Liver (tissue), 9 donors: ENCODE results near the gene IFNLR1. TPM values are rescaled to one million over a fixed set of nuclear protein-coding genes. Genes with fewer than 3 reads are reported as not detected.
A peak's percentile ranks its signal among the peaks of the same experiment; 100 is the strongest.

Experiments
- DNase-seq: peaks from one replicate; pipeline ENCODE4 v3.0.0-alpha.2; 2017; ENCODE audit warnings: low spot score
- H3K27ac ChIP-seq, 2 donors: one replicate each; pipeline ENCODE4 v1.7.0; 2013; ENCODE audit warnings: inconsistent platforms in 2 of 2, low read length in 2 of 2, control low read depth in 1 of 2, low read depth in 1 of 2, mild to moderate bottlenecking in 1 of 2
- H3K27me3 ChIP-seq, 4 donors: one replicate each; pipeline versions ENCODE4 v1.6.1 to v1.7.0; 2013; ENCODE audit warnings: low read length in 3 of 4, inconsistent platforms in 1 of 4, mild to moderate bottlenecking in 1 of 4, moderate library complexity in 1 of 4; ENCODE audit not compliant: control insufficient read depth in 4 of 4, insufficient read depth in 4 of 4
- H3K36me3 ChIP-seq, 4 donors: one replicate each; pipeline versions ENCODE4 v1.6.1 to v1.7.0; 2013; ENCODE audit warnings: low read length in 3 of 4, mild to moderate bottlenecking in 3 of 4, low read depth in 1 of 4, moderate library complexity in 1 of 4; ENCODE audit not compliant: control insufficient read depth in 4 of 4, insufficient read depth in 3 of 4
- H3K4me1 ChIP-seq, 4 donors: one replicate each; pipeline versions ENCODE4 v1.6.1 to v1.7.0; 2013; ENCODE audit warnings: low read length in 3 of 4, mild to moderate bottlenecking in 3 of 4, moderate library complexity in 1 of 4; ENCODE audit not compliant: control insufficient read depth in 4 of 4, insufficient read depth in 4 of 4
- H3K4me3 ChIP-seq, 3 donors: one replicate each; pipeline versions ENCODE4 v1.6.1 to v1.7.0; 2013; ENCODE audit warnings: low read length in 3 of 3, control low read depth in 1 of 3, low read depth in 1 of 3, mild to moderate bottlenecking in 1 of 3
- H3K9ac ChIP-seq, 2 donors: one replicate each; pipeline ENCODE4 v1.7.0; 2013; ENCODE audit warnings: low read length in 2 of 2, mild to moderate bottlenecking in 2 of 2, moderate library complexity in 2 of 2, control low read depth in 1 of 2, low read depth in 1 of 2
- H3K9me3 ChIP-seq, 4 donors: one replicate each; pipeline versions ENCODE4 v1.6.1 to v1.7.0; 2013; ENCODE audit warnings: low read length in 3 of 4; ENCODE audit not compliant: control insufficient read depth in 4 of 4
- ATF3 ChIP-seq: IDR thresholded peaks from 2 replicates; pipeline ENCODE4 v1.6.1; 2016; ENCODE audit warnings: antibody characterized with exemption
- CTCF ChIP-seq: fragments of 150-350 bp; IDR thresholded peaks from 2 replicates; pipeline ENCODE4 v1.5.1; 2017; ENCODE audit warnings: improper control_type of control experiment, low read depth, low read length; ENCODE audit not compliant: missing input control
- EGR1 ChIP-seq, 2 donors: IDR thresholded peaks; 2 replicates each; pipeline ENCODE4 v1.6.1; 2016 to 2018; ENCODE audit warnings: antibody characterized with exemption in 2 of 2, low read depth in 2 of 2
- FOXA1 ChIP-seq: IDR thresholded peaks from 2 replicates; pipeline ENCODE4 v1.6.1; 2016; ENCODE audit warnings: antibody characterized with exemption
- FOXA2 ChIP-seq: IDR thresholded peaks from 2 replicates; pipeline ENCODE4 v1.6.1; 2016; ENCODE audit warnings: antibody characterized with exemption
- GABPA ChIP-seq, 2 donors: IDR thresholded peaks in 1 of 2; conservative IDR thresholded peaks in 1 of 2; 2 replicates each; pipeline ENCODE4 v1.6.1; 2016; ENCODE audit warnings: antibody characterized with exemption in 2 of 2, mild to moderate bottlenecking in 1 of 2, moderate library complexity in 1 of 2
- HNF4A ChIP-seq, 2 donors: conservative IDR thresholded peaks; 2 replicates each; pipeline ENCODE4 v1.6.1; 2016; ENCODE audit warnings: antibody characterized with exemption in 2 of 2, mild to moderate bottlenecking in 2 of 2
- HNF4G ChIP-seq: IDR thresholded peaks from 2 replicates; pipeline ENCODE4 v1.6.1; 2016; ENCODE audit warnings: antibody characterized with exemption
- JUND ChIP-seq, 2 donors: IDR thresholded peaks; 2 replicates each; pipeline ENCODE4 v1.6.1; 2016; ENCODE audit warnings: antibody characterized with exemption in 2 of 2
- MAX ChIP-seq: IDR thresholded peaks from 2 replicates; pipeline ENCODE4 v1.6.1; 2016; ENCODE audit warnings: antibody characterized with exemption
- NR2F2 ChIP-seq: IDR thresholded peaks from 2 replicates; pipeline ENCODE4 v1.6.1; 2016; ENCODE audit warnings: antibody characterized with exemption
- RAD21 ChIP-seq, 2 donors: IDR thresholded peaks; 2 replicates each; pipeline ENCODE4 v1.6.1; 2016; ENCODE audit warnings: antibody characterized with exemption in 2 of 2, mild to moderate bottlenecking in 2 of 2
- REST ChIP-seq: IDR thresholded peaks from 2 replicates; pipeline ENCODE4 v1.6.1; 2016; ENCODE audit warnings: antibody characterized with exemption, mild to moderate bottlenecking
- RXRA ChIP-seq, 2 donors: IDR thresholded peaks; 2 replicates each; pipeline ENCODE4 v1.6.1; 2017 to 2018; ENCODE audit warnings: antibody characterized with exemption in 2 of 2, mild to moderate bottlenecking in 1 of 2
- SP1 ChIP-seq: IDR thresholded peaks from 2 replicates; pipeline ENCODE4 v1.6.1; 2018; ENCODE audit warnings: antibody characterized with exemption, mild to moderate bottlenecking
- TAF1 ChIP-seq: conservative IDR thresholded peaks from 2 replicates; pipeline ENCODE4 v1.6.1; 2016; ENCODE audit warnings: antibody characterized with exemption, mild to moderate bottlenecking
- YY1 ChIP-seq: IDR thresholded peaks from 2 replicates; pipeline ENCODE4 v1.6.1; 2016; ENCODE audit warnings: antibody characterized with exemption, mild to moderate bottlenecking
- ZBTB33 ChIP-seq: IDR thresholded peaks from 2 replicates; pipeline ENCODE4 v1.6.1; 2016; ENCODE audit warnings: antibody characterized with exemption
- WGBS: extraction: QIAGEN DNeasy Blood & Tissue Kit; methylation state at CpG from one replicate; pipeline ENCODE4 v1.1.7; 2013; 5-methylcytosine and 5-hydroxymethylcytosine counted together
- polyA plus RNA-seq, 2 donors: library from polyadenylated mRNA; stranded (reverse) in 1 of 2; unstranded in 1 of 2; fragments of 200-250 nt in 1 of 2; fragments of >200 nt in 1 of 2; fragmentation: Nextera tagmentation in 1 of 2; extraction: Ambion mirVana in 1 of 2; gene quantifications; one replicate each; pipeline versions ENCODE4 v1.2.1 to v1.2.3, GENCODE V29; 2013 to 2015
- total RNA-seq, 2 donors: library from RNA; depleted of rRNA; stranded (reverse); fragments of >200 nt; gene quantifications; one replicate each; pipeline ENCODE4 v1.2.3, GENCODE V29; 2014
- donor health status: healthy.
- donor health status: healthy.
- donor health status: healthy.
- donor health status: healthy.
- donor health status: healthy.

IFNLR1 gene
- total and polyA plus RNA-seq, 4 donors, result 2.2 to 6.4 (median 3.5) TPM

GRCh38 chr1:24186031-24186710 lies 918 bp downstream of the IFNLR1 start:
- peak overlapping the region; percentile 51 to 83 (median 66) for H3K4me3 ChIP-seq
- no peaks in the 10 kb centered on the region for H3K36me3 ChIP-seq
- peaks cover 20 to 65% (median 44%) of the 10 kb centered on the region in 4 donors for H3K4me1 ChIP-seq
- WGBS, result 42% methylated on average over 13 of the region's 13 CpGs
- TF ChIP-seq ZBTB33 (no peak), TAF1 (no peak), SP1 (no peak), EGR1 (IDR thresholded peaks at IDR 0.05; ENCODE audit: low read depth in 2 of 2) (no peak), REST (no peak), FOXA1 (no peak), FOXA2 (no peak), JUND (IDR thresholded peaks at IDR 0.05) (no peak), YY1 (no peak), HNF4G (no peak), GABPA (IDR thresholded peaks at IDR 0.05 in 1 of 2, conservative IDR thresholded peaks at IDR 0.05 in 1 of 2) (no peak), MAX (no peak), HNF4A (conservative IDR thresholded peaks at IDR 0.05) (no peak), RXRA (IDR thresholded peaks at IDR 0.05) (no peak), ATF3 (no peak), NR2F2 (no peak), RAD21 (IDR thresholded peaks at IDR 0.05) (no peak), CTCF (no peak)
- no peaks in the 10 kb centered on the region for H3K27me3 ChIP-seq
- no peaks in the 10 kb centered on the region for H3K9me3 ChIP-seq
- H3K9ac ChIP-seq, result peak overlapping the region; percentile 24 to 57
- DNase-seq, result no peak
- H3K27ac ChIP-seq, result peak overlapping the region; percentile 82 to 84
